Lower leg skin (tissue), 3 donors: Measurements from ENCODE around the gene CAPN12.

Experiments
- POLR2A ChIP-seq, 2 donors: fragments of 450-650 bp; IDR thresholded peaks; one replicate each; pipeline ENCODE4 v1.6.1; 2016 to 2017; ENCODE audit warnings: antibody characterized with exemption in 2 of 2, mild to moderate bottlenecking in 1 of 2, moderate library complexity in 1 of 2
- TF ChIP-seq, protein P1 (sequence below), 3 donors: fragments of 450-650 bp; IDR thresholded peaks; one replicate each; pipeline ENCODE4 v1.5.1; 2016; ENCODE audit warnings: antibody characterized with exemption in 3 of 3, mild to moderate bottlenecking in 3 of 3, moderate library complexity in 2 of 3

DNA sequence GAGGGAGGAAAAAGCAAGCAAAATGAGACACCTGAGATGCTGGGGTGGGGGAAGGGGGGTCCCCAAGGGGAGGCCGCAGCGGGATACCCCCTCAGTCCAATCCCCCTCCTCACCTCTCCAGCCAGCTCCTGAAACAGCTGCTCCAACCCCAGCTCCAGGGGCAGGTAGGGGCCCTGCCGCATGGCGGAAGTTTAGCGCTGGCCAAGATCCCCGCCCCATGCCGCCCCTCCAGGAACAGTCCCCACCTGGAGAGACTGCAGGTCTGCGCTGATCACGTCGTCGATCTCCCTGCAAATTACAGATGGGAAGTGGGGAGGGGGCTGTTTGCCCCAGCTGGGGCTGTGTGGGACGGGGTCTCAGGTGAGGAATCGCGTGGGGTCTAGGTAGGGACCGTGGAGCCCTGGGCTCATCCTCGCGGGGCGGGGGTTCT, 9.0 kb downstream of the CAPN12 start:
- TF ChIP-seq, protein P1, sequence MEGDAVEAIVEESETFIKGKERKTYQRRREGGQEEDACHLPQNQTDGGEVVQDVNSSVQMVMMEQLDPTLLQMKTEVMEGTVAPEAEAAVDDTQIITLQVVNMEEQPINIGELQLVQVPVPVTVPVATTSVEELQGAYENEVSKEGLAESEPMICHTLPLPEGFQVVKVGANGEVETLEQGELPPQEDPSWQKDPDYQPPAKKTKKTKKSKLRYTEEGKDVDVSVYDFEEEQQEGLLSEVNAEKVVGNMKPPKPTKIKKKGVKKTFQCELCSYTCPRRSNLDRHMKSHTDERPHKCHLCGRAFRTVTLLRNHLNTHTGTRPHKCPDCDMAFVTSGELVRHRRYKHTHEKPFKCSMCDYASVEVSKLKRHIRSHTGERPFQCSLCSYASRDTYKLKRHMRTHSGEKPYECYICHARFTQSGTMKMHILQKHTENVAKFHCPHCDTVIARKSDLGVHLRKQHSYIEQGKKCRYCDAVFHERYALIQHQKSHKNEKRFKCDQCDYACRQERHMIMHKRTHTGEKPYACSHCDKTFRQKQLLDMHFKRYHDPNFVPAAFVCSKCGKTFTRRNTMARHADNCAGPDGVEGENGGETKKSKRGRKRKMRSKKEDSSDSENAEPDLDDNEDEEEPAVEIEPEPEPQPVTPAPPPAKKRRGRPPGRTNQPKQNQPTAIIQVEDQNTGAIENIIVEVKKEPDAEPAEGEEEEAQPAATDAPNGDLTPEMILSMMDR (IDR thresholded peaks at IDR 0.05) = no peak
- TF ChIP-seq POLR2A (IDR thresholded peaks at IDR 0.05) = no peak
